PC-3 (cell line): ENCODE data around the gene MORN1. TPM values are rescaled to one million over a fixed set of nuclear protein-coding genes. Genes with fewer than 3 reads are reported as not detected.

Experiments
- ATAC-seq: fragments of 200-7000 bp; cut with Tn5 transposase; 2 replicates; pipeline ENCODE4 v1.9.1; 2020; ENCODE audit warnings: mild to moderate bottlenecking, moderate library complexity
- BruUV-seq: library from RNA; stranded (reverse); fragments of 400-500 nt; replicated peaks from 2 replicates; lab custom pipeline; 2021; lab: Mats Ljungman, UMichigan
- CTCF ChIA-PET: fragments of 300-600 bp; sonication (Branson Sonifier 250); formaldehyde crosslinking; loops from one replicate; lab custom pipeline; 2022; ENCODE audit warnings: antibody characterized with exemption; lab: Charles Lee
- POLR2A ChIA-PET: fragments of 300-600 bp; sonication (Branson Sonifier 250); formaldehyde crosslinking; loops from one replicate; lab custom pipeline; 2022; ENCODE audit warnings: antibody characterized with exemption; ENCODE audit not compliant: unreplicated experiment; lab: Charles Lee
- DNase-seq: peaks from one replicate; pipeline ENCODE4 v3.0.0-alpha.2; 2015
- H2AFZ ChIP-seq: fragments of 300-600 bp; sonication (generic); 2 replicates; pipeline ENCODE4 v1.6.0; 2016; ENCODE audit warnings: antibody characterized with exemption, low read length
- H3F3A ChIP-seq: fragments of 300-600 bp; sonication (generic); one replicate; pipeline ENCODE4 v1.6.0; 2017; ENCODE audit warnings: antibody characterized with exemption, low read length, control low read depth, mild to moderate bottlenecking; ENCODE audit not compliant: unreplicated experiment
- H3K27ac ChIP-seq: fragments of 300-600 bp; sonication (generic); 2 replicates; pipeline ENCODE4 v1.5.1; 2016; ENCODE audit warnings: mild to moderate bottlenecking, low read length
- H3K27me3 ChIP-seq: fragments of 300-600 bp; sonication (generic); 2 replicates; pipeline ENCODE4 v1.6.1; 2016; ENCODE audit warnings: low read length, mixed read lengths
- H3K36me3 ChIP-seq: fragments of 300-600 bp; sonication (generic); 2 replicates; pipeline ENCODE4 v1.6.1; 2016; ENCODE audit warnings: low read depth, mixed run types, low read length, mixed read lengths
- H3K4me1 ChIP-seq: fragments of 300-600 bp; sonication (generic); 2 replicates; pipeline ENCODE4 v1.5.1; 2016; ENCODE audit warnings: low read length; ENCODE audit not compliant: insufficient read depth
- H3K4me2 ChIP-seq: fragments of 300-600 bp; sonication (generic); 2 replicates; pipeline ENCODE4 v1.6.0; 2016; ENCODE audit warnings: low read length
- H3K4me3 ChIP-seq: fragments of 300-600 bp; sonication (generic); 2 replicates; pipeline ENCODE4 v1.5.1; 2016; ENCODE audit warnings: mild to moderate bottlenecking, low read length, mixed read lengths
- H3K79me2 ChIP-seq: fragments of 300-600 bp; sonication (generic); 2 replicates; pipeline ENCODE4 v1.6.1; 2017; ENCODE audit warnings: low read length, mixed read lengths
- H3K9ac ChIP-seq: fragments of 300-600 bp; sonication (generic); 2 replicates; pipeline ENCODE4 v1.6.0; 2016; ENCODE audit warnings: mild to moderate bottlenecking, low read length
- H3K9me2 ChIP-seq: fragments of 300-600 bp; sonication (generic); replicated peaks from 2 replicates; pipeline ENCODE4 v1.6.1; 2016; ENCODE audit warnings: mixed run types, low read length, mixed read lengths
- H3K9me3 ChIP-seq: fragments of 300-600 bp; sonication (generic); 2 replicates; pipeline ENCODE4 v1.6.1; 2016; ENCODE audit warnings: low read length, mixed read lengths
- H4K20me1 ChIP-seq: fragments of 300-600 bp; sonication (generic); 2 replicates; pipeline ENCODE4 v1.6.1; 2016; ENCODE audit warnings: low read length, mixed read lengths
- EZH2 ChIP-seq: fragments of 300-600 bp; sonication (generic); IDR thresholded peaks from one replicate; pipeline ENCODE4 v1.6.1; 2017; ENCODE audit warnings: antibody characterized with exemption, mild to moderate bottlenecking, low read length; ENCODE audit not compliant: unreplicated experiment
- EZH2phosphoT487 ChIP-seq: fragments of 300-600 bp; sonication (generic); IDR thresholded peaks from 2 replicates; pipeline ENCODE4 v1.6.1; 2018; ENCODE audit warnings: mild to moderate bottlenecking, antibody characterized with exemption, low read length, borderline replicate concordance
- intact Hi-C: fragments of 100-400 bp; cut with micrococcal nuclease; formaldehyde crosslinking; loops from 2 replicates; pipeline ENCODE4 v1.9.0; 2023
- total RNA-seq: library from RNA; depleted of rRNA; stranded (reverse); fragments of >200 nt; gene quantifications from 2 replicates; pipeline ENCODE4 v1.2.3, GENCODE V29; 2014
- TF ChIP-seq, protein P1 (sequence below): fragments of 300-600 bp; sonication (generic); conservative IDR thresholded peaks from 2 replicates; pipeline ENCODE4 v1.5.1; 2017; ENCODE audit warnings: antibody characterized with exemption, low read depth, mild to moderate bottlenecking, low read length

Gene MORN1
- total RNA-seq, 1 experiment from 2014 or later, result 11.2 TPM

DNA sequence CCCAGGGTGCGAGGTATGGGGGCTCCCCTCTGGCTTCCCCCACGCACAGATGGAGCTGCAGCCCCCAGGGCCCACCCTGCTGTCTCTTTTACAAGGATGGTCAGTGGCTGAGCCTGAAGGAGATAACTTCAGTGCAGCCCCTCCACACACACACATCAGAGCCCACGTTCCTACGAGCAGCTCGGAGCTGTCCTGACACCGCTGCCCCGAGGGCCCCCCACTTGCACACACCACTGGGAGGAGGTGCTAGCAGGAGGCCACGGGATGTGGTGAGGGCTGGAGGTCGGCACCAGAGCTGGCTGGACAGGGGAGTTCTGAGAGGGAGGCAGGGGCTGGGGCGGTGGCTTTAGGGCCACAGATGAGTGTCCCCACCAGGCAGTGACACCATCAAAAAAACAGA is 53.9 kb downstream of the MORN1 start:
- H3K4me2 ChIP-seq, result no peak overlapping the region
- H4K20me1 ChIP-seq, result no peaks in the 10 kb centered on the region
- no peak overlapping the region for H3K9ac ChIP-seq
- peaks cover 3% of the 10 kb centered on the region for H3F3A ChIP-seq
- ATAC-seq, result no peak
- no peak overlapping the region for H3K27ac ChIP-seq
- peaks cover 18% of the 10 kb centered on the region for H3K4me1 ChIP-seq
- no peaks in the 10 kb centered on the region for H3K27me3 ChIP-seq
- intact Hi-C loops, result no loop called here
- H3K79me2 ChIP-seq, result no peaks in the 10 kb centered on the region
- no peak overlapping the region for H3K4me3 ChIP-seq
- no peak overlapping the region for H2AFZ ChIP-seq
- BruUV-seq, result no TSS peak
- TF ChIP-seq, protein P1, sequence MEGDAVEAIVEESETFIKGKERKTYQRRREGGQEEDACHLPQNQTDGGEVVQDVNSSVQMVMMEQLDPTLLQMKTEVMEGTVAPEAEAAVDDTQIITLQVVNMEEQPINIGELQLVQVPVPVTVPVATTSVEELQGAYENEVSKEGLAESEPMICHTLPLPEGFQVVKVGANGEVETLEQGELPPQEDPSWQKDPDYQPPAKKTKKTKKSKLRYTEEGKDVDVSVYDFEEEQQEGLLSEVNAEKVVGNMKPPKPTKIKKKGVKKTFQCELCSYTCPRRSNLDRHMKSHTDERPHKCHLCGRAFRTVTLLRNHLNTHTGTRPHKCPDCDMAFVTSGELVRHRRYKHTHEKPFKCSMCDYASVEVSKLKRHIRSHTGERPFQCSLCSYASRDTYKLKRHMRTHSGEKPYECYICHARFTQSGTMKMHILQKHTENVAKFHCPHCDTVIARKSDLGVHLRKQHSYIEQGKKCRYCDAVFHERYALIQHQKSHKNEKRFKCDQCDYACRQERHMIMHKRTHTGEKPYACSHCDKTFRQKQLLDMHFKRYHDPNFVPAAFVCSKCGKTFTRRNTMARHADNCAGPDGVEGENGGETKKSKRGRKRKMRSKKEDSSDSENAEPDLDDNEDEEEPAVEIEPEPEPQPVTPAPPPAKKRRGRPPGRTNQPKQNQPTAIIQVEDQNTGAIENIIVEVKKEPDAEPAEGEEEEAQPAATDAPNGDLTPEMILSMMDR, result no peak
- TF ChIP-seq EZH2, result no peak
- TF ChIP-seq EZH2phosphoT487, result no peak
- CTCF ChIA-PET, result no interaction called here
- H3K9me3 ChIP-seq, result no peaks in the 10 kb centered on the region
- H3K9me2 ChIP-seq, result no peaks in the 10 kb centered on the region
- POLR2A ChIA-PET, result no interaction called here
- DNase-seq, result no peak
- no peaks in the 10 kb centered on the region for H3K36me3 ChIP-seq

DNA sequence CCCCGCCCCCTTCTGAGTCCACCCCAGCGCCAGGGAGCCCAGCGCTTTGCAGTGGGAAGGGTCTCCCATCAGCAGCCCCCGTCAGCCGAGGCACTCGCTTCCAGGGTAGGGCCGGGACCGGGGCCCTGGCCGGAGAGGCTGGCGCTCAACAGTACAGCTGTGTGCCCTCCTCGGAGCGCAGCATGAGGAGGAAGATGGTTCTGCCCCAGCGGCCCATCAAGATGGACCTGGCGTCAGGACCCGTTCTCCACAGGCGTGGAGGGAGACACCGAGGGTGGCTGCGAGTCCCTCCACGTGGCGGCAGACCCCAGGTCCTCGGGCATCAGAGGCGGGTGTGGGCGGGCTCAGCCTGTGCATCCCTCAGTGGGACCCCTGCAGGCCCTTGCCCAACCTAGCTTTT is 54.3 kb downstream of the MORN1 start:
- Histone ChIP-seq H3K27me3 (no peaks in the 10 kb centered on the region), H4K20me1 (no peaks in the 10 kb centered on the region), H3K9ac (no peak overlapping the region), H3K9me3 (no peaks in the 10 kb centered on the region), H3K9me2 (no peaks in the 10 kb centered on the region), H3K79me2 (no peaks in the 10 kb centered on the region), H3K4me1 (peaks cover 18% of the 10 kb centered on the region), H3K4me2 (no peak overlapping the region), H2AFZ (no peak overlapping the region), H3K4me3 (no peak overlapping the region), H3F3A (peaks cover 3% of the 10 kb centered on the region), H3K27ac (no peak overlapping the region), H3K36me3 (no peaks in the 10 kb centered on the region)
- ATAC-seq (no peak), DNase-seq (no peak)
- BruUV-seq, result no TSS peak
- ChIA-PET POLR2A (no interaction called here), CTCF (no interaction called here)
- no peak for TF ChIP-seq EZH2
- no peak for TF ChIP-seq EZH2phosphoT487
- TF ChIP-seq, protein P1, result no peak
- intact Hi-C loops, result no loop called here

DNA sequence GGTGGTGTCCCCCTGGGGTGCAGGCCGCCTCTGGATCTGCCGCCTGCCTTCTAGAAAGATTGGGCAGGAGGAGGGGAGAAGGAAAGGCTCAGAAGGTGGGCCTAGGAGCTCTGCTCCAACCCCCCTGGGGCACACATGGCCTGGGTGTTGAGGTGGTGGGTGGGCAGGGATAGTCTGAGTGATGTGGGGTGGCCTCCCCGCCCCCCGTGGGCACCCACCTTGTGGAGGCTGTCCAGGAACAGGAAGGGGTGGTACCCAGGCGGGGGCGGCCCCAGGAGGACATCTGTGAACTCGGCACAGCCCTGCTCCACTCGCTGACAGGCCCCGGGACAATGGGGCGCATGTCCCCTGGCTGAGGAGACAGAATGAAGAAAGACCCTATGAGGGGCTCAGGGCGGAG is 54.9 kb downstream of the MORN1 start:
- CTCF ChIA-PET, result no interaction called here
- intact Hi-C loops, result no loop called here
- TF ChIP-seq, protein P1, result no peak
- TF ChIP-seq EZH2 (no peak), EZH2phosphoT487 (no peak)

More for the DNA sequence above, 54.9 kb downstream of the MORN1 start:
- no peaks in the 10 kb centered on the region for H3K27me3 ChIP-seq
- H3K4me3 ChIP-seq, result no peak overlapping the region
- POLR2A ChIA-PET, result no interaction called here
- no TSS peak for BruUV-seq
- H3K4me2 ChIP-seq, result no peak overlapping the region
- no peak overlapping the region for H3K27ac ChIP-seq
- H4K20me1 ChIP-seq, result no peaks in the 10 kb centered on the region
- no peaks in the 10 kb centered on the region for H3K9me3 ChIP-seq
- peaks cover 3% of the 10 kb centered on the region for H3F3A ChIP-seq
- H3K79me2 ChIP-seq, result no peaks in the 10 kb centered on the region
- H3K9ac ChIP-seq, result no peak overlapping the region
- H3K9me2 ChIP-seq, result no peaks in the 10 kb centered on the region
- no peak for ATAC-seq
- peaks cover 18% of the 10 kb centered on the region for H3K4me1 ChIP-seq
- no peaks in the 10 kb centered on the region for H3K36me3 ChIP-seq
- no peak overlapping the region for H2AFZ ChIP-seq
- no peak for DNase-seq
